Adipocyte (in vitro differentiated cells): Measurements from ENCODE around the gene ZNF394.

Experiments used
- DNase-seq: peaks from one replicate; pipeline ENCODE4 v3.0.0-alpha.2; 2015; ENCODE audit warnings: low read depth
- H3K27me3 ChIP-seq: replicated peaks from 2 replicates; pipeline ENCODE4 v1.7.0; 2013; ENCODE audit warnings: mild to moderate bottlenecking, low read length, moderate library complexity; ENCODE audit not compliant: control insufficient read depth, insufficient read depth
- H3K36me3 ChIP-seq: 2 replicates; pipeline ENCODE4 v1.7.0; 2013; ENCODE audit warnings: low read length, mild to moderate bottlenecking, moderate library complexity; ENCODE audit not compliant: control insufficient read depth, insufficient read depth, severe bottlenecking
- H3K4me1 ChIP-seq: 2 replicates; pipeline ENCODE4 v1.7.0; 2013; ENCODE audit warnings: mild to moderate bottlenecking, low read length, moderate library complexity; ENCODE audit not compliant: control insufficient read depth, insufficient read depth
- H3K4me3 ChIP-seq: 2 replicates; pipeline ENCODE4 v1.7.0; 2013; ENCODE audit warnings: mild to moderate bottlenecking, low read length, moderate library complexity
- H3K9ac ChIP-seq: 2 replicates; pipeline ENCODE4 v1.7.0; 2013; ENCODE audit warnings: mild to moderate bottlenecking, low read length, moderate library complexity
- H3K9me3 ChIP-seq: 2 replicates; pipeline ENCODE4 v1.7.0; 2013; ENCODE audit warnings: mild to moderate bottlenecking, low read length, moderate library complexity; ENCODE audit not compliant: control insufficient read depth

ZNF394 gene

DNA sequence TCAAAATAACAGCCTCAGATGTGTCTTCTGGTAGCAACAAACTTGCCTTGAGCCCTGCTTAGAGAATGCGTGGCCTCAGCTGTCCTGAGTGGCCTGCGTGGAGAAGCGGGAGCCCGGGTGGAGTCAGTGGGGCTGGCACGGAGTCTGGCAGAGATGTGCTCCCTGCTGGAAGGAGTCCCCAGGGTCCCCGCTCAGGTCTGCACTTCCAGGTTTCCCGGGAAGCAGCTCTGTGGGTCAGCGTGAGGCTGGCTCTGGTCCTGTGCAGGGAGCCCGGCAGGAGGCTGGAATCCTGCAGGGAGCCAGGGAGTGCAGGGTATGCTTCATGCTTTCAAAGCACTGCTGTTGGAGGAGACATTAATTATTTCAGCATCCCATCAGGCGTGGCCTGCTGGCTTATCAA lies 51.2 kb downstream of the ZNF394 start:
- peaks cover 85% of the 10 kb centered on the region for H3K36me3 ChIP-seq
- no peak for DNase-seq
- H3K4me1 ChIP-seq, result peaks cover 2% of the 10 kb centered on the region

DNA sequence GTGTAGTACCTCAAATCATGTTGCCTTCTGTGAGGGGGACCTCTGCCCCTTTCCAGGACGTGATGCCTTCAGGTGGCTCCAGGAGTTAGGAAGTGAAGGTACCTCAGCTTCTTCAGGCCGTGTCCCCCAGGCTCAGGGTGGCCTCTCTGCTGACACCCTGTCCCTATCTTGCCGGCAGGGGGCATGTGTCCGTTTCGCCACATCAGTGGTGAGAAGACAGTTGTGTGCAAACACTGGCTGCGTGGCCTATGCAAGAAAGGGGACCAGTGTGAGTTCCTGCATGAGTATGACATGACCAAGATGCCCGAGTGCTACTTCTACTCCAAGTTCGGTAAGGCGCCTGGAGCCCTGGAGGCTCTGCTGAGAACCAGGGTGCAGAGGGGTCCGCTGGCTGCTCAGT lies 52.1 kb downstream of the ZNF394 start:
- peaks cover 3% of the 10 kb centered on the region for H3K4me1 ChIP-seq
- no peak overlapping the region for H3K9ac ChIP-seq
- H3K36me3 ChIP-seq, result peaks cover 81% of the 10 kb centered on the region
- DNase-seq, result no peak
- H3K9me3 ChIP-seq, result no peaks in the 10 kb centered on the region
- no peaks in the 10 kb centered on the region for H3K27me3 ChIP-seq
- no peak overlapping the region for H3K4me3 ChIP-seq

More for the DNA sequence above, 51.2 kb downstream of the ZNF394 start:
- Histone ChIP-seq H3K4me3 (no peak overlapping the region), H3K27me3 (no peaks in the 10 kb centered on the region), H3K9ac (no peak overlapping the region), H3K9me3 (no peaks in the 10 kb centered on the region)

DNA sequence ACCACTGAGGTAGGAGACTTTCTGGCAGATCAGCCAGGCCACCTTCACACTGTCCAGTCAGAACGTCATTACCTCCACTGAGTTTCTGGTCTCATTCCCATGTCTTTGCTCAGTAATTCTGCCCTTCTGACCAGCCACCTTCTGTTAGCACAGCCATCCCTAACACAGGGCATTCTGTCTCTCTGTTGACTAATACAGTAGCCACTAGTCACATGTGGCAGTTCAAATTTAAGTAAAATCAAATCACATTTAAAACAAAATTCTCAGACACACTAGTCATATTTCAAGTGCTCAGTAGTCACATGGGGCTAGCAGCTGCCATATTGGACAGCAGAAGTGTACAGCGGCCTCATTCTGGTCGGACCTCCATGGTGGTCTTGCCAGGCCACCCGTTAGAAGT lies 54.0 kb downstream of the ZNF394 start:
- Histone ChIP-seq H3K9ac (no peak overlapping the region), H3K4me1 (peaks cover 18% of the 10 kb centered on the region), H3K36me3 (peaks cover 64% of the 10 kb centered on the region), H3K9me3 (no peaks in the 10 kb centered on the region), H3K4me3 (no peak overlapping the region), H3K27me3 (no peaks in the 10 kb centered on the region)
- no peak for DNase-seq
